HG03280 (cell line): ENCODE data around the gene PMF1.
"Not testable (repeated sequence)": the region's sequence is repeated elsewhere in the genome, so short reads cannot be mapped to it uniquely, and the experiment has no call there.

Source experiments
- ATAC-seq: cut with Tn5 transposase; IDR thresholded peaks from one replicate; pipeline ENCODE4 v1.9.1; 2021; ENCODE audit warnings: mild to moderate bottlenecking, moderate library complexity; ENCODE audit not compliant: unreplicated experiment

PMF1 gene, protein sequence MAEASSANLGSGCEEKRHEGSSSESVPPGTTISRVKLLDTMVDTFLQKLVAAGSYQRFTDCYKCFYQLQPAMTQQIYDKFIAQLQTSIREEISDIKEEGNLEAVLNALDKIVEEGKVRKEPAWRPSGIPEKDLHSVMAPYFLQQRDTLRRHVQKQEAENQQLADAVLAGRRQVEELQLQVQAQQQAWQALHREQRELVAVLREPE

DNA sequence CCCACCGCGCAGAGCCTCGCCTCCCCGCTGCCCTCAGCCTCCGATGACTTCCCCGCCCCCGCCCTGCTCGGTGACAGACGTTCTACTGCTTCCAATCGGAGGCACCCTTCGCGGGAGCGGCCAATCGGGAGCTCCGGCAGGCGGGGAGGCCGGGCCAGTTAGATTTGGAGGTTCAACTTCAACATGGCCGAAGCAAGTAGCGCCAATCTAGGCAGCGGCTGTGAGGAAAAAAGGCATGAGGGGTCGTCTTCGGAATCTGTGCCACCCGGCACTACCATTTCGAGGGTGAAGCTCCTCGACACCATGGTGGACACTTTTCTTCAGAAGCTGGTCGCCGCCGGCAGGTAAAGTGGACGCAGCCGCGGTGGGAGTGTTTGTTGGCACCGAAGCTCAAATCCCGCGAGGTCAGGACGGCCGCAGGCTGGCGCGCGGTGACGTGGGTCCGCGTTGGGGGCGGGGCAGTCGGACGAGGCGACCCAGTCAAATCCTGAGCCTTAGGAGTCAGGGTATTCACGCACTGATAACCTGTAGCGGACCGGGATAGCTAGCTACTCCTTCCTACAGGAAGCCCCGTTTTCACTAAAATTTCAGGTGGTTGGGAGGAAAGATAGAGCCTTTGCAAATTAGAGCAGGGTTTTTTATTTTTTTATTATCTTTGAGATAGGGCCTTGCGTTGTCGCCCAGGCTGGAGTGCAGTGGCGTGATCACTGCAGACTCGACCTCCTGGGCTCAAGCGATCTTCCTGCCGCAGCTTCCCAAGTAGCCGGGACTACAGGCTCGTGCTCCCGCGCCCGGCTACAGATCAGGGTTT lies at the start of gene PMF1:
TSS of gene PMF1 (plus strand) at position 175 of the 811 bp plus-strand sequence. CDS start at position 184, 9 bp downstream.
- peak; percentile 92 for ATAC-seq

- no peak for ATAC-seq
These were observed 49.1 kb upstream of the PMF1 start for GRCh38 chr1:156163712-156164111.

- ATAC-seq, result no peak
These were observed 48.5 kb upstream of the PMF1 start for GRCh38 chr1:156164125-156164831.

DNA sequence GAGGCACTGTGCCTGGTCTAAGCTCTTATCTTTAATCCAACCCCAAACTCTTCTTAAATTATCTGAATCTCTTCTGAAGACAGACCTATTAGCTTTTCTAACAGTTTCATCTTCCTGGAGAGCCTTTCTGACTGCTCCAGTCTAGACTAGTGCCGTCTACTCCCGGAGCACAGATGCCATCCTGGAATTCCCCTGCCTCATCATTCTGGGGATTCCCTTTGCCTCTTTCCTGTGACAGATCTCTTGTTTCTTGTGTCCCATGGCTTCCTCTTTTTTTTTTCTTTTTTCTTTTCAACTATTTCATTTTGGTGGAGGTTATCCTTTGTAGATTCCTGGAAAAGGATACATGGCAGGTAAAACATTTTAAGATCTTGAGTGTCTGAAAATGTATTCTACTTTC lies 47.7 kb upstream of the PMF1 start:
- no peak for ATAC-seq

DNA sequence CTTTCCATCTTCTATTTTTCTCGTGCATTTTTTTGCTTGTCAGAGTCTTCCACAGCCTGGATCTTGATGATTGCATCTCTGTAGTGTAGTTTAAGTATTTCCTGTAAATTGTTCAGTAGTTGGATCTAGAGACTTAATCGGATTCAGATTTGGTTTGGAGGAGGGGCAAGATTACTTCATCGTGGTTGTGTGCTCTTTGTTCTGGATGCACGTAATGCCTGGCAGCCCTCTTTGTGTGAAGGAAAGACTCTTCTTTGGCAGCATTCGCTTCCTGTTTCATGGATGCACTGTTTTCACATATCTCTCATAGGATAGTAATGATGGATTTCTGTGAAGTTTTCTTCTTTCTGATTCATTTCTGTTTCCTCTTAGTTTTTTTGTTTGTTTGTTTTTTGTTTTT lies 45.3 kb upstream of the PMF1 start:
- ATAC-seq, result no peak

- no peak for ATAC-seq
These were observed 39.9 kb upstream of the PMF1 start for GRCh38 chr1:156172696-156173470.

GRCh38 chr1:156176610-156177210 lies 36.1 kb upstream of the PMF1 start:
- no peak for ATAC-seq

DNA sequence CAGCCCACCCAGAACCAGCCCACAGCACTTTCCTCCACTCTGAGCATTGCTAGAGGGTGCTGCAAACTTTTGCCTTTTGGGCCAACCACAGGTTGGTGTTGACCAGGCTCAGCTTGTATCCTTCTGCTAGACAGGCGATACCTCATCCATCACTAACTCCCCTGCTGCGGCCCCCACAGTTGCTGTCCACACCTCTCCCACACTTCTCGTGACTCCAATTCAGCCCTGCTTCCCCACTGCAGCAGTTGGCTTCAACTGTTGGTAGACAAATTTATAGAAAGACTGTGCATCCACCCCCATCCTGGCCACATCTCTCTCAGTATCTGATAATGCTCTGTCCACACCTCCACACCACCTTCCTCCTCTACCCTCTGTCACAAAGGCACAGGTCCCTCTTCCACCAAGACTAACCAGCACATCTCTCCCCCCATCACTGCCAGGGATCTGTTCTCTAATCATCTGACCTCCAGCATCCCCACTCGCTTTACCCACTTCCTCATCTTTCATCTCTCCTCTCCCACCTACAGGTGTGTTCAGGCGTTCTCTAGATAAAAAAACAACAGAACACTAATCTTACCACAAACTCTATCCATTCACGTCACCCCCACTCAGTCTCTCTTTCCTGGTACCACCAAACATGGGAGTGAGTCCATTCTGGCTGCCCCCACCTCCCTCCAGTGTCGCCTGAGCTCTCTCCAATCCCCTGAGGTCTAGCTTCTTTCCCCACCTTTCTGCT lies 34.7 kb upstream of the PMF1 start:
- ATAC-seq, result no peak

GRCh38 chr1:156180471-156180870 lies 32.3 kb upstream of the PMF1 start:
- no peak for ATAC-seq

GRCh38 chr1:156181391-156181924 lies 31.3 kb upstream of the PMF1 start:
- not testable (repeated sequence) for ATAC-seq

- ATAC-seq, result not testable (repeated sequence)
These were observed 30.6 kb upstream of the PMF1 start for GRCh38 chr1:156182010-156182779.

DNA sequence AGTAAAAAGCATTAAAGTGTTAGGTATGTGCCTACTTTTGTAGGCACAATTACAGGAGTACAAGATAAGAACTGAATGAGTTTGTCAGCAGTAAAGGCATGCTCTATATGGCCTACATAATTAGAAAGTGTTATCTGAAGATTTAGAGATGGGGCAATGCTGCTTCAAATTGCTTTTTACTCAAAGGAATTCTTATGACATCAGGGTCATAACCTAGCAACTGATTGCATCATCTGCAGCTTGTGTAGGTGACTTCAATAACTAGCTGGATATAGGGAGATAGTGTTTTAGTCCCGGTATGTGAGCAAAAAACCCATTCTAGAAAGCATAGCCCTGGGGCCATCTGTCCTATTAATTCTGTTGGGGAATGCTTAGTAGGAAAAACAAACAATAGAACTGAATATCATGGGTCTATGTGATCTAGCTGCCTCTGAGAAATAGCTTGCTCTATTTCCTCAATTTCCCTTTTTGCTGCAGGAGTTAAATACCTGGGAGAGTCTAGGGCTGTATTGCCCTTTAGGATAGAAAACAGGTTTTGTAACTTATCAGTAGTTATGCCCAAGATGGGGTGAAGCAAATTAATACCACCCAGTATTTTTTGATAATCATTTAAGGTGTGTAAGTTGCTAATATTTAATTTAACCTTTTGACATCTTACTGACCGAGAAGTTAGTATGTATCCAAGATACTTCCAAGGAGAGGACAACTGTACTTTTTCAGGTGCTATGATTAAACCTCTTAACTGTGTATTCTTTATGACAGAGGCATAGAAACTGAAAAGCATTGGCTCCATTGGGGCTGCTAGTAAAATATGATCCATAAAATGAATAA lies 26.2 kb upstream of the PMF1 start:
- not testable (repeated sequence) for ATAC-seq

DNA sequence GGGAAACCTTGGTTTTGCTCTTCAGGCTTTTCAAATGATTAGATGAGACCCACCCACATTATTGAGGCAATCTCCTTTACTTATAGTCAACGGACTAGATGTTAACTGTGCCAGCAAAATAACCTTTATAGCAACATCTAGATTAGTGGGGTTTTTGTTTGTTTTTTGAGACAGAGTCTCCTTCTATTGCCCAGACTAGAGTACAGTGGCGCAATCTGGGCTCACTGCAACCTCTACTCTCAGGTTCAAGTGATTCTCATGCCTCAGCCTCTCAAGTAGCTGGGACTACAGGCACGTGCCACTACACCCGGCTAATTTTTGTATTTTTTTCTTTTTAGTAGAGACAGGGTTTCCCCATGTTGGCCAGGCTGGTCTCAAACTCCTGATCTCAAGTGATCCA lies 22.5 kb upstream of the PMF1 start:
- ATAC-seq, result not testable (repeated sequence)

- no peak for ATAC-seq
These were observed 21.4 kb upstream of the PMF1 start for GRCh38 chr1:156191292-156191964.

DNA sequence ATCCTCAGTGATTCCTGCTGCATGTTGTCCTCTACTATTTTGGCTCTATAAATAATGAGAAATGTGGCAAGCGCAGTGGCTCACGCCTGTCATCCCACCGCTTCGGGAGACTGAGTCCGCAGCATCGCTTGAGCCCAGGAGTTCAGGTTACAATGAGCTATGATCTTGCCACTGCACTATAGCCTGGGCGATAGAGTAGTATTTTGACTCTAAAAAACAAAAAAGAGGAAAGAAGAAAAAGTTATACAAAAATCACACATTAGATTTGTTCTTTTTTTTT lies 19.7 kb upstream of the PMF1 start:
- ATAC-seq, result no peak

DNA sequence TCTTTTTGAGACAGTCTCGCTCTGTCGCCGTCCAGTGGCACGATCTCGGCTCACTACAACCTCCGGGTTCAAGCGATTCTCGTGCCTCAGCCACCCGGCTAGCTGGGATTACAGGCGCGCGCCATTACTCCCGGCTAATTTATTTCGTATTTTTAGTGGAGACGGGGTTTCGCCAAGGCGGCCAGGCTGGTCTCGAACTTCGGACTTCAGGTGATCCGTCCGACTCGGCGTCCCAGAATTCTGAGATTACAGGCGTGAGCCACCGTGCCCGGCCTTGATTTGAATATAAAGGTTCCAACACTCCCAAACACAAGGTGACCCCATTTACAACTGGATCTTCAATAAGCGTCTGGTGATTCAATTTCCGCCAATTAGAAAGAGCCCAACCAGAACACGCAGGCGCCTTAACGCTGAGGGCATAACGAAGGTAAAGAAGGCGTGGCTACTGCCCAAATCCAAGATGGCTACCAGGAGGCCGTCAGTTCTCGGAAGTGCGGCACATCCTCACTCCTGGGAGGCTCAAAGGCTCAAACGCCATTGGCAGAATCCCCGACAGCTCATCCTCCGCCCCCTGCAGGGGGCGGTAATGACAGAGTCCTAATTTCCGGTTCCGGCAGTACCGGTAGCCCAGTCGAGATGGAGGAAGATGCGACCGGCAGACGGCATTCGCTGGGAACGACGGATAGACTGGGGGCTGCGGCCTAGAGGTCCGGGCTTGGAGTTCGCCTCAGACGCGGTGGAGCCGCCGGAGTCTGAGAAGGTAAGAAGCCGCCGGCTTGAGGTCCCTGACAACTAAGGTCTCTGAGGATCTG lies 19.1 kb upstream of the PMF1 start, which contains the start of gene SLC25A44:
TSS of gene SLC25A44 (plus strand) at position 617 of the 812 bp plus-strand sequence. CDS start 5,744 bp downstream, outside the sequence.
- peak; percentile 97 for ATAC-seq

GRCh38 chr1:156194300-156194652 lies 18.5 kb upstream of the PMF1 start:
- no peak for ATAC-seq
